Hematopoietic multipotent progenitor cell (in vitro differentiated cells): Measurements from ENCODE around the gene KHDRBS1. TPM values are rescaled to one million over a fixed set of nuclear protein-coding genes. Genes with fewer than 3 reads are reported as not detected.
"Not testable (repeated sequence)": the region's sequence is repeated elsewhere in the genome, so short reads cannot be mapped to it uniquely, and the experiment has no call there.

Source experiments
- DNase-seq, 3 donors: peaks; one replicate each; pipeline ENCODE4 v3.0.0-alpha.2; 2011 to 2015; ENCODE audit warnings: low read depth in 2 of 3, low spot score in 2 of 3
- total RNA-seq: library from RNA; depleted of rRNA; stranded (reverse); fragments of >200 nt; gene quantifications from one replicate; pipeline ENCODE4 v1.2.3, GENCODE V29; 2012

The KHDRBS1 gene
- total RNA-seq, 1 donor = 79.2 TPM

DNA sequence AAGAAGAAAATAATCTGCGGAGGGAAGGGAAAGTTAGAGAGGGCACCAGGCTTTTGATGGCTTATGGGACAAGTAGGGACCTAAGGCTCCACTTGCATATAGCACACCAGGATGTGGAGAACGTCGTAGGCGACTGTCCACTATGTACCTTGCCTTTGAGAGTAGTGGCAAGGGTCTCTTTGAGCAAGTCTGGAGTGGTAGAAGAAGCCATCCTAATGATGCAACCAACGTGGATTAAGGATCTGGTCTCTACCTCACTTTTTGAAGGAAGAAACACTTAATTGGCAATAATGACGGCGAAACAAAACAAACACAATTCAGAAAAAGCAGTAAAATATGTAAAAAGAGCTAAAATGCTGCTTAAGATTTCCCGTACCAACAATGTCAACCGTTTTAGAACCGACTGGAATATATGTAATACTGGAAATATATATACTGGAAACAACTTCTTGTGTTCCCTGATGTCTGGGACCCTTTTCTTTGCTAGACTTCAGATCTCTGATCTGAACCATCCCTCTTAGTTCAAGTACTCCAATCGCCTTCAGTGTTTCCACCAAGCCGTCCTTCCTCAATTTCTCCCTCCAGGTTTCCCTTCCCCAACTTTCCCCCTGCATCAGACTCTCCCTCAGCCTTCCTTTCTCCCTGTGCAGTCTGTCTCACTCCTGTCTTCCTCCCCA lies 821 bp upstream of the KHDRBS1 start:
- no peak for DNase-seq

DNA sequence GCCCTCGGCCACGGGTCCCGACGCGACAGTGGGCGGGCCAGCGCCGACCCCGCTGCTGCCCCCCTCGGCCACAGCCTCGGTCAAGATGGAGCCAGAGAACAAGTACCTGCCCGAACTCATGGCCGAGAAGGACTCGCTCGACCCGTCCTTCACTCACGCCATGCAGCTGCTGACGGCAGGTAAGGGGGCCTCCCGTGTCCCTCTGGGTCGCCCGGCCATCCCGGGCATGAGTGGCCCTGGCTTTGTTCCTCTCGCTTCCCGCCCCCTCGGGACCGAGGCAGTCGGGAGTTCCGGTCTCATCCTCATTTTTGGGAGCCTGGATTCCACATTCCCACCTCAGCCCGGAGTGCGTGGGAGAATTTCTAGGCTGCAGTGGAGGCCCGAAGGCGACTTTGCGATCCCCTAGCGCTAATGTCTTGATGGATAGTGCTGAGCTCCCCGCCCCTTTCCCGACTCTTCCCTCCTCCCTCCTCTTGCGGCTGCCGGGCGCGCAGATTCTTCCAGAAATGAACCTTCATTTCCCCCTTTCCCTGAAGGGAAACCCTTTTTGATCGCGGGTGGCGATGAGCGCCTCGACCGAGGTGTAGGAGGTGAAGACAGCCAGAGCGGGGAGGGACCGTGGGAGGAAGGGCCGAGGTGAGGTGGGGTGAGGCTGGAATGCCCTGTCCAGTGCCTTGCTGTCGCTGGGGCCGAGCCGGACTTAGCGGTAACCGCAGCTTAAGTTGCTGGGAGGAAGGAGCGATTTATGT lies 705 bp downstream of the KHDRBS1 start:
- peak; percentile 8 to 19 (median 10) for DNase-seq

DNA sequence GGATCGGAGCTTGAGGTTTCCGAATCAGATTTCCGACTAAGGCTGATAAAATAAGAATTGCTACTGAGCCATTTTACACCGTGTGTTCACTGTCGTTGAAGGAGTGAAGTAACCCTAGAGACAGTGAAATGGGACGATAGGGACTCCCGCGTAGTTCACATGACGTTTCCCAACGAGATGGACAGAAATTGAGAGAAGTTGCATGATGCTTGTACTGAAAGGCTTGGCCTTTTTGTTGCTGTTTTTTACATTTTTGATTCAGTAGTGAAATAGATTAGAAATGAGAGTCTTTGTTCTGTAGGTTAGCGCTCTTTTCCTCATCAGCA lies 1.2 kb downstream of the KHDRBS1 start:
- DNase-seq = no peak

DNA sequence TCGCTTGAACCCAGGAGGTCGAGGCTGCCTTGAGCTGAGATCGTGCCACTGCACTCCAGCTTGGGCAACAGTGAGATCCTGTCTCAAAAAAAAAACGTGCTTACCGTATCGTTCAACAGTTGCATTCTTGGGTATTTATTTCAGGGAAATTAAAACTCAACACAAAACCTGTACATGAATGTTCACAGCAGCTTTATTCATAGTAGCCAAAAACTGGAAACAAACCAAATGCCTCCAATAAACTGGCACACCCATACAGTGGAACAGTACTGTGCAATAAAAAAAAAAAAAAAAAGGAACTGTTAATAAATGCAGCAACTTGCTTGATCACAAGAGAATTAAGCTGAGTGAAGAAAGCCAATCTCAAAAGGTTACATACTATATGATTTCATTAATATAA lies 6.7 kb downstream of the KHDRBS1 start:
- DNase-seq = no peak

GRCh38 chr1:32021574-32022018 lies 7.9 kb downstream of the KHDRBS1 start:
- DNase-seq = not testable (repeated sequence)

DNA sequence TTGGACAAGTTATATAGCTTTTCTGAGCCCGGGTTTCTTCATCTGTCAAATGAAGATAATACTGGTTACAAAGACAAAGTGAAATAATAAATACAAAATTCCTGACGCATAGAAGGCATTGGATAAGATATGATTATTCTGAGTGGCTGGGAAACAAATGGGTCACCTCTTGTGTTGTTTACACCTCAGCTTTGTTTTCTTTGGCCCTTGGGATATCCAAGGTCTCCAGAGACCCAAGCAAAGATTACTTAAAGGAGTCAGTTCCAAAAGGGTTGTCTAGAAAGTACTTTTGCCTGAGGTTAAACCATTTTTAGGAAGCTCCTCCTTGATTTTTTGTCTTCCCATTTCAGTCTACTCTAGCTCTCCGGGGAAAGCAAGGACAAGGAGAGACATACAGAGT lies 9.7 kb downstream of the KHDRBS1 start:
- DNase-seq = no peak

- no peak for DNase-seq
These were observed 11.8 kb downstream of the KHDRBS1 start for GRCh38 chr1:32025515-32025914.

GRCh38 chr1:32028746-32029145 lies 15.1 kb downstream of the KHDRBS1 start:
- DNase-seq = no peak

DNA sequence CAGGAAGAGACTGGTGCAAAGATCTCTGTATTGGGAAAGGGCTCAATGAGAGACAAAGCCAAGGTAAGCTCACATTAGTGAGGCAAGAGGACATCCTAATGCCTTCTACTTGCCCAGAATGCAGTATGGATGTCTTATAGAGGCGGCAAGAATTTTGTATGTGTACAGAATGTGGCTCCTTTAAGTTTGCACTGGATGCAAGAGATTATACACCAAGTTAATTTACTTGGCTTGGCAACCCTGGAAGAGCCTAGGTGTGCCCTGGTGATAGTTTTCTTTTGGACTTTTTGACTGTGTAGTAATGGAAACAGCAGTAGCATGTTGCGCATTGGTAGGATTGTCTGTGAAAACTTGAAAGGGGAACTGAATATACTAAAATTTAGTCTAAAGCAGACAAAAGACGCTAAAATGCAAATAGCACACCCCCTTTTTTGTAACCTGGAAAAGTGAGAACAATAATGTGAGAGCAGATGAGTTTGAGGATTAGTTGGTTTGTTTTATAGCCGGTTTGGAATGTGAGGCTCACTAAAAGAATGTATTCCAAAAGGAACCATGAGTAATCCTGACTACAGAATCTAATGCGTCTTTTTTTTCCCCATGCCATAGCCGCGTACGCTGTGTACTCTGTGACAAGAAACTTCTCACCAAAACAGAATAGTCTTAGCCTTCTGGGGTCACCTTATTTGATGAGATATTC lies 18.1 kb downstream of the KHDRBS1 start:
- DNase-seq = no peak

DNA sequence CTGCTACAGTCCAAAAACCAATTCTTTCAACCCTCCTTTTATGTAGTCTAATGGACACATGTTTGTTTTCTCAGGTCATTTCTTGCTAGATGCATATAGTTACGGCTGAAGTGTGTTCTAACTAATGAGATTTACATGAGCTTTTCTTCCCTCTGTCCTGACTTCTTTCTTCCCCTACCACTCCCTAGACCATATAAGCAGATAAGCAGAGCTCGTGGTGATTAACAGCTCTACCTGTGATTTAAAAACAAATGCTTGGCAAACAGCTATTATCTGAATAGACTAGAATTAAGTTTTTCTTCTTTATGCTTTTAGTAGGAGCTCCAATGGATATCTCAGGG lies 18.6 kb downstream of the KHDRBS1 start:
- DNase-seq = no peak

DNA sequence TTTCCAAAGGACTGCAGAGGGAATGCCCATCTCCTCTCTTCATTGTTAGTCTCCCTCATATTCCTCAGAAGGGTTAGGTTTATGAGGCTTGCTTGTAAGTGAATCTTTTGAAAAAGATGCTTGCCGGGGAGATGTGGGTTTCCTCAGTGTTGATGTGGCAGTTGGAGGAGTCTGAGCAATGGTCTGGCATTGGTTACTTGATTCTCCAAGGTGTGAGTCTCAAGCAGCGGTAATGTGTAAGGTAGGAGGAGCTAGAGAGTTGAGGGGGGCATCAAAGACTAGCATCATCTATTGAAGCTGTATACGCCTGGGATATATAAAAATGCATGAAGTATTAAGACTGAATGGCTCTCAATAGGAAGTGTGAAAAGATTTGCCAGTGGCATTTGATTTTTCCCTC lies 21.5 kb downstream of the KHDRBS1 start:
- no peak for DNase-seq

- DNase-seq = no peak
These were observed 27.0 kb downstream of the KHDRBS1 start for GRCh38 chr1:32040711-32041110.

DNA sequence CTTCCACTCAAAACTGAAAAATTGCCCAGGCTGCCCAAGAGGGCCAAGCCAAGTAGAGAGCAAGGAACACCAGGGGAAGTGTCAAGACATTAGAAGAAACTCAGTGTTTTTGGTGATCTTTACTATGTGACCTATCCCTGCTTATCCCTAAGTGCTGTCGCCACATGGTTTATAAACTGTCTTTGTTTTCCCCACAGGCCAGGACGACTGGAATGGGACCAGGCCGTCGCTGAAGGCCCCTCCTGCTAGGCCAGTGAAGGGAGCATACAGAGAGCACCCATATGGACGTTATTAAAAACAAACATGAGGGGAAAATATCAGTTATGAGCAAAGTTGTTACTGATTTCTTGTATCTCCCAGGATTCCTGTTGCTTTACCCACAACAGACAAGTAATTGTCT lies 28.7 kb downstream of the KHDRBS1 start:
- DNase-seq = no peak

DNA sequence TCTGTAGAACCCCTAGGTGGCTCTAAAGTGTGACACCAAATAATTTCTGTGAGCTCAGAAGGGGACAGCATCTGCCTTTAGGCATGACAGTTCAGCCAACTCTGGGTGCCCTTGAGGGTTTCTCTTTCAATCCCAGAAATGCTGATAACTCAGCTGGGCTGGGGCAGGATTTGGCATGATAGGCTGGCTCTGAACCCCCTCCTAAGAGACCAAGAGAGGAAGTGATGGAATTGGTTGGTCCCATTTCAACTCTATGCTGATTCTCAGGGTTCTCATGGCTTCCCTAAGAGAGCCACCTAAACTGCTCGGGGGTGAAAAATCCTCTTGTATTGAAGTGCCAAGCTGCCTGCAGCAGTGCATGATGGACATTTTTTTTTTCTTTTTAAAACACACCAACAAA lies 30.6 kb downstream of the KHDRBS1 start:
- no peak for DNase-seq

DNA sequence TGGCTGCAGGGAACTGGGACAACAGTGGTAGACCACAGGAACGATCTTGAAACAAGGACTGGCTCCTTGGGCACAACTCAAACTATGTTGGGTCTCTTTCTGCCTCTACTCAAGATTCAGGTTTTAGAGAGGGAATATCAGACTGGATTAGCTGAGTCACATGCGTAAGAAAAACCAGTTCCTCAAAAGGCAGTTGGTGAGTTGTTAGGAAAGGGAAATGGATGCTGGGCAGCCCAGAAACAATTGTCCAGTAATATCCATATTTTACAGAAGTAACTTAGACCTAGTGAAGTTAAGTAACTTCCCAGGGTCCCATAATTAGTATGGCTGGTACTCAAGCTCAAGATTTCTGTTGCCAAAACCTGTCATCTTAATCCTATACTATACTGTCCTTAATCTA lies 32.1 kb downstream of the KHDRBS1 start:
- DNase-seq = no peak

DNA sequence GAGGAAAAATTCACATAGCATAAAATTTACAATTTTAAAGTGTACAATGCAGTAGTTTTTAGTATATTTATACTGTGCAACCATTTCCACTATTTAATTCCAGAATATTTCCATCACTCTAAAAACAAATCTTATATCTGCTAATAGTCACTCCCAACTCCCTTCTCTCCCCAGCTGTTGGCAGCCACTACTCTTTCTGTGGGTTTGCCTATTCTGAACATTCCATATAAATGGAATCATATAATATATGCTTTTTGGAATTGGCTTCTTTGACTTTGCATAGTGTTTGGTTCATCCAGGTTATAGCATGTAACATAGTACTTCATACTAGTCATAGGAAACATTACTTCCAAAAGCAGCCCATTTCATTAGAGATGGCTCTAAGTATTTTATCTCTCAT lies 34.0 kb downstream of the KHDRBS1 start:
- no peak for DNase-seq

DNA sequence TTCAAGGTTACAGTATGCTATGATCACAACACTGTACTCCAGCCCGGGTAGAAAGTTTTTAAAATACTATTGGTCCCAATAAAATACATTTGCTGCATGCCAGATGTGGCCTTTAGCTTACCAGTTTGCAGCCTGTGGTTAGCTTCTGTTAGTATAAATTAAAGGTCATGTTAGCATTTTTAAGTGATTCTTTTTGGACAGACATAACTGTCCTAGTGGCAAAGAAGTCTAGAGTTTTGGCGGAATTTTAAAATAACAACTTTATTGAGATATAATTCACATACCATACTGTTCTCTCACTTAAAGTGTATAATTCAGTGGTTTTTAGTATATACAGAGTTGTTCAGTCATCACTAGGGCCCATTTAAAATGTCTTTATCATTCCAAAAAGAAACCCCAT lies 34.8 kb downstream of the KHDRBS1 start:
- DNase-seq = no peak

- DNase-seq = no peak
These were observed 38.0 kb downstream of the KHDRBS1 start for GRCh38 chr1:32051706-32052105.

DNA sequence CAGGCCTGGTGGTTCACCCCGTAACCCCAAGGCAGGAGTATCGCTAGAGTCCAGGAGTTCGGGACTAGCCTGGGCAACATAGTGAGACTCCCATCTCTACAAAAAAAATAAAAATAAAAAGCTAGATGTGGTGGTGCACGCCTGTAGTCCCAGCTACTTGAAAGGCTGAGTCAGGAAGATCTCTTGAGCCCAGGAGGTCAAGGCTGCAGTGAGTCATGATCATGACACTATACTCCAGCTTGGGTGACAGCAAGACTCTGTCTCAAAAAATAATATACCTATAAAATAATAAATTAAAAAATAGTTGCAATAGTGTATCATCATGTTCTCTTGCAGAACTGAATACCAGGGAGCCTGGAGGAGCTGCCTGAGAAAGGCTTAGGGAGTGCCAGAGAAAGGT lies 39.2 kb downstream of the KHDRBS1 start:
- no peak for DNase-seq

DNA sequence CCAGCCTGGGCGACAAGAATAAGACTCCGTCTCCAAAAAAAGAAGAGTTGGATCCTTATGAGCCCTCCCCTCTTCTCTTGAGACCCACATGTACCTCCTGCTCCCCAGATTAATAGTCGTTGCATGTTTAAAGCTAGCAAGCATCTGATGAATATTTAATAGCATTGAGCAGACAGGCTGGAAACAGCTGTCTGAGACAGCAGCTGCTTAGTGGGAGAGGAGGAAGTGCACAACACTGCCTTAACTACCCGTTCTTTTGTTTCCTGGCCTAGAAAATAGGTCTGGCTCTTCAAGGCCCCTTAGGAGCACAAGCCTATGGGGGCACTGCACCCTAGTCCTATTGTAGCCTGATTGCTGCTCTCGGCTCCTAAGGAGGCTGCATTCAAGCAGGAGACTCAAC lies 41.7 kb downstream of the KHDRBS1 start:
- DNase-seq = peak in 1 of 3 donors; percentile 12

- no peak for DNase-seq
These were observed 42.9 kb downstream of the KHDRBS1 start for GRCh38 chr1:32056598-32056997.

DNA sequence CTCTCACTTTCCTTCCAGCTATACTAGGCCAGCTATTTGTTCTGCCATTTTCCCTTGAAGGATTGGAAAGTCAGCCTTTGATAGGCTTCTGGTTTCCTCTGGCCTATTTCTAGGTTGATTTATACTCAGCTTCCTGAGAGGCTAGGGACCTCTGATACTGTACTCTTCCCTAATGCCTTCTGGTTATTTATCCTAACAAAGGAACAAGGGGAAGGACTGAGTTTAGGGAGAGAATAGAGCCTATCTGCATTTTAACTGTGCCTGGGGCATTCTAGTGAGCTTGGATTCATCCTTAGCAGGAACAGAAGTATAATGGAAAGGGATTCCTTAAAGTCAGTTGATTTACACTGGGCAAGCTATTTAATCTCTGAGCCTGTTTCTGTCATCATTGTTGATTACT lies 47.2 kb downstream of the KHDRBS1 start:
- no peak for DNase-seq
